IPS DF 19.7 (cell line): Measurements from ENCODE around the gene CALHM5.

Experiments
- DNase-seq: peaks from one replicate; pipeline ENCODE4 v3.0.0-alpha.2; 2013; ENCODE audit warnings: low read depth, low spot score

CALHM5 gene

DNA sequence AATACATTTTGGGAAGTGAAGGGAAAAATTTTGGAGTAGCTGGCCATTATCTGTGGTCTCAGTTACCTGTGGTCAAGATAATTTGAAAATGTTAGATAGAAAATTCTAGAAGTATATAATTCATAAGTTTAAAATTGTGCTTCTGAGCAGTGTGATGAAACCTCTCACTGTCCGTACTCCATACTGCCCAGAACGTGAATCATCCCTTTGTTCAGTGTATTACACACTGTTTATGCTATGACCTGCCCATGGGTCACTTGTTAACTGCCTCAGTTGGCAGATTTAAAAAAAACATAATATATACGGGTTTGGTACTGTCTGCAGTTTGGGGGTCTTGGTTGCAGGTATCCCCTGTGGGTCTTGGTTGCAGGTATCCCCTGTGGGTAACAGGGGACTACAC lies 4.1 kb upstream of the CALHM5 start:
- DNase-seq = no peak

DNA sequence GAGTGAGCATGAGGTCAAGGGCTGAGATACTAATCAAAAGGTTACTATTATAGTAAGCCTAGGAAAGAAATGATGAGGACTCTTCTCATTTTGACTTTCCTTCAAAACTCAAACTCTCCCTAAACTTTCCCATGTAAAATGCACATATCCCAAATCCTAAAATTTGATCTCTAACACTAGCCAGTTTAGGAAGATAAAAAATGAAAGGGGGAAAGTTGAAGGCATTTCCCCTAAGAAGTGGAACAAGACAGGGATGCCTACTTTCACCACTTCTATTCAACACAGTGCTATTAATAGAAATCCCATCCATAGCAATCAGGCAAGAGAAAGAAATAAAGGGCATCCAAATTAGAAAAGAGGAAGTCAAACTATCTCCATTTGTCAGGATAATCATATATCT lies 2.9 kb upstream of the CALHM5 start:
- no peak for DNase-seq

DNA sequence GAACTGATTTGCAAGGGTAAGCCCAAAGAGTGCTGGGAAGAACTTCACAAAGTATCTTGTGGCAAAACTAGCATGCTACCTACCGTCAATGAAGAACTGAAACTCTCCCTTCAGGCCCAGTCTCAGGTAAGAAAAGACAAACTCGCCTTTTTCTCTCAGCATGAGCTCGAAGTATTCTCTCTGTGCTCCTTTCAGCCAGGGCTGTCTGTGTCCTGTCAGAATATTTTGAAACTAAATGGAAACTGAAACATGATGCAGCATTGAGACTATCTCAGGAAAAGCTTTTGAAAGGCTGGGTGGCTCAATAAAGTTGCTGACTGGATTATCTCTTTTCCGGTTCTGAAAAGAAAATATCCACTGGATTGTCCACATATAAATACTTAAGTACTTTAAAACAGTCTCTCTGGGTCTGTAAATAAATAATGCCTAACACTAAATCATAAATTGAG lies 696 bp downstream of the CALHM5 start:
- no peak for DNase-seq

DNA sequence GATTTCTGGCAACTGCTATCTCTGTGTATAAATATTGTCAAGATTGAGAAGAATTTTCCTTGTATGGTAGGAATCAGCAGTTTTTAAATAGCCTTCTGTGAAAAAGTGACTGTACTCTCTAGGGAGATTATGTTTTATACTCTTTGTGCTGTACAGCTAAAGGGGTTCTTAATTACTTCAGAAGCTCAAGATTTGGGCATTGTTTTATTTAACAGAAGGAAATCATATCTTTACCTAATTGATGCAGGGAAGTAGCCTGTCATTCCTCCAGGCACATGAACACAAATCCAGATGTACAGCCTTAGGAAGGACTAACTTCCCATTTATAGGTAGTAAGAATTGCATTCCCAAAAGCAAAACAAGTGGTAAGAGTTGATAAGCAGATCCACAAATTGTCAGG lies 1.3 kb downstream of the CALHM5 start:
- no peak for DNase-seq

DNA sequence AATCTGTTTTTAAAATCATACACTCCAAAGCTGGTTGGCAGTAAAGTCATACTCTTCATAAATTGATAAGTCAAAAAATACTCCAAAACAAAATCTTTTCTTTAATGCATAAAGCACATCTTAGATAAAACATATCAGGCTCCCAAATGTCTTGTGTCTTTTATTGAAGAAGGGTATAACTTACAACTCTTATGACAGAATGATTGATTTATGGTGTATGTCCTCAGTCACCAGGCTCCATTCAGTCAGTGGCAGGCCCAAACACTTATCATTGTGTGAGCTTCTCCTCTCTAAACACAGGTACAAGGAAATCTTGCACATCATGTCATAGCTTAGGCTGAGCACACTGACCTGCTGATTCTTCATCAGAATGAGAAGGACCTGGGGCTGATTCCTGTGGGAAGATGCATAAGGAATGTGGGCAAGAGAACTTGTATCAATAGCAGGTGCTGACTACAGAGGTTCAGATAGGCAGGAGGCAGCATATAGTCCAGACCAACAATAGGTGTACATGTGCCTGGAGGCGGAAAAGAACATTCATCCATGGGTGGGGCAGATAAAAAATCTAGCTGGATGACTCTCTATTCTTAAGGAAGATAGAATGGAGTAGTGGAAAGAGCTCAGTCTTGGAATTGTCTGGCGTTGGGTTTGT lies 1.9 kb downstream of the CALHM5 start:
- no peak for DNase-seq

DNA sequence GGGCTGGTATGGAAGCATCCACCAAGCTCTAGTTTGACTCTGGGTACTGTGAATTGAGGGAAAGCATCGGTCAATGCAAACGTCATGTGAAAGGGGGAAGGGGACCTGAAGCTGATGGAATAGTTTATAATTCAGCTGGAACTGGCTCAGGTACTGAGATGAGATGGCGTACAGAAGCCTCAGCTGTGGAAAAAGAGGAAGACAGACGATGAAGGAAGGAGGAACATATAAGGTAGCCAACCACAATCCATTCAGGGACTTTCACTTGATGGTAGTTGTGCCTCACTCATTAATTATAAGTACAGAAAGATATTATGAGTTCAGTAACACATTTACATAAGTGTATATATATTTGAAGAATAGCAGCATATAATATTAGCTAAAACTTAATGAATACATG lies 2.7 kb downstream of the CALHM5 start:
- DNase-seq = no peak

DNA sequence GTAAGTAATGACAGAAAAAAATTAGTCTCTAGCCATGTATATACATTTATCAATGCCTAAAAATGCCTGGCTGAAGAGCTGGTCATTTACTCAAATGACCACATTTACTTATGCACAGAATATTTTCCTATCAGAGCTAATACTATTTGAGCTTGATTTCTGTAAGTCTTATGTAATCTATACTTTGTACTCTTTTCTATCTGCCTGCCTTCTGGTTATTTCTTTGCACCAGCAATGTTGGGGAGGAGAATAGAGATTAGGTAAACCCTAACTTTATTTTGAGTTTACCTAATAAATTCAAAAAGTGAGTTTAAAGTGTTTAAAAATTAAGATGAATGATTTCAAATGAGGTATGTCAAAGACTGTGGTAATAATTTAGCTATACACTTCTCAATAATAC lies 3.7 kb downstream of the CALHM5 start:
- DNase-seq = no peak

DNA sequence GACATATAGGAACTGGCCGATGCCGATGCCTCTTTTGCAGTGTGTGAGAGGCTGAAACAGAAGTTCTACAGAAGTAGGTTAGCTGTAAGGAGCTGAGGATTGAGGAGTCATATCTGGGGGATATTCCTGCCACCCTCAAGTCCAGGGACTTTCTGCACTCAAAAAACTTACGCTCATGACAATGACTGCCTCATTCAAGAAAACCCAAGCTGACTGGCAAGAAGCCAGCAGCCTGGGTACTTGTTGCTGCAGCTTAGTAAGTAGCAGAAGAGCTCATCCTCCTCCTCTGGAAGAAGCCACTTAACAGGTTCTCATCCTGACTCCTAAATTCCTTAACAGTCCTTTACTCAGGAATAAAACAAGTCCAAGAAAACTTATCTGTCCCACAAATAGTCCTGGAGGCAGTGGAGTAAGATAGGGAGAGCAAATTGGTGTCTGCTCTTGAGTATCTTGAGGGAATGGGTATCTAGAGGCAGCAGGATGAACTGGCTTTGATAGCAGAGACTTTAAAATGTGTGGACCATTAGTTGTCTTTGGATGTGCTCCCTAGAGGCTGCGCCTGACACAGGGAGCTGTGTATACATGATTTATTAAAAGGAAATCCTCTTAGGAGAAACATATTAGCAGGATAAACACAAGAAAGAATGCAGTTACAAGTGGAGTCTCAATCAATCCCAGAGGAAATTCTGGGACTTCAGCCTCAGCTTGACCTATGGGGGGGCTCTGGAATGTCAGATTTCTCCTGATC lies 7.4 kb downstream of the CALHM5 start:
- no peak for DNase-seq

DNA sequence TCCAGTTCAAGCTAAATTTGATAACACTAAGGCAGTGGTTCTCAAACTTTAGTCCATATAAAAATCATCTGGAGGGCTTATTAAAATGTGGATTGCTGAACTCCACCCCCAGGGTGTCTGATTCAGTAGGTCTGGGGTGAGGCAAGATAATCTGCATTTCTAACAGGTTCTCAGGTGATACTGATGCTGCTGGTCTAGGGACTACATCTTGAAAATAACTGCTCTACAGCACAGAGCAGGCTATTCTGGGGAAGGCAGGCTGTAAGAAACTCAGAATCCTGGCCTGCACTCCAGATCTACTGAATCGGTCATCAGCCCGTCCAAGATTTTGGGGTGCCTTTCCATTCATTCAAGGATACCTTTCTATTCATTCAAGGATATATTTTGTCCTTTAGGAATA lies 11.5 kb downstream of the CALHM5 start:
- DNase-seq = no peak

DNA sequence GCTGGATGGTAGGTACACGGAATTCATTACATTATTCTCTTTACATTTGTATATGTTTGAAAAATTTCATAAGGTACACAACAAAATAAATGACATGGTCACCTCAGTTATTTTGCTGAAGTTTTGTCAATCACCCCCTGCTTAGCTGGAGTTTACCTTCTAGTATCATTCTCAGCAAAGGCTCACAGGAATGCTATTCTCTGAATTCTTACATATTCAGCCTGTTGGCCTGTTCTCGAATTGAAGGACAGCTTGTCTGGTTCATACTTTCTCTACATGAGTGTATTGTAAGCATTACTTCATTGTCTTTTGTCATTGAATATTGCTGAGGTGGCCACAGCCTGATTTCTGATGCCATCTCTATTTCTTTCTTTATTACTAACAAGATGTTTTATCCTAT lies 12.8 kb downstream of the CALHM5 start:
- no peak for DNase-seq

DNA sequence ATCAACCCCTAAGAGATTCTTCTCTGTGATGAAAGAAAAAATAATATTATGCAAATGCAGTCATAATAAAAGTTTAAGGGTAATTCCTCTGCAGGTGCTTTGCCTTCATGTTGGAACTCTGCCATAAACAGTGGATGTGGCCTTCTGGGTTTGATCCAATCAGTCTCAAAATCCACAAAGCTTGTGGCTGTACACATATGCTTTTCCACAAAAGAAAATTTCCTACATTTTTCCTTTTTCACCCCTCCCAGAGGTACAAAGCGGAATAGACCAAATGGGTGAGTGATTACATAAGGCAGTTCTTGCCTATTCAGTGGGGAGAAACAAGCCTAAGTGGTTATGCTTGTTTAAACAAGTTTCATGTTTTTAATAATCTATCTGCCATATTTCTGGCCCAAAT lies 16.7 kb downstream of the CALHM5 start:
- no peak for DNase-seq

DNA sequence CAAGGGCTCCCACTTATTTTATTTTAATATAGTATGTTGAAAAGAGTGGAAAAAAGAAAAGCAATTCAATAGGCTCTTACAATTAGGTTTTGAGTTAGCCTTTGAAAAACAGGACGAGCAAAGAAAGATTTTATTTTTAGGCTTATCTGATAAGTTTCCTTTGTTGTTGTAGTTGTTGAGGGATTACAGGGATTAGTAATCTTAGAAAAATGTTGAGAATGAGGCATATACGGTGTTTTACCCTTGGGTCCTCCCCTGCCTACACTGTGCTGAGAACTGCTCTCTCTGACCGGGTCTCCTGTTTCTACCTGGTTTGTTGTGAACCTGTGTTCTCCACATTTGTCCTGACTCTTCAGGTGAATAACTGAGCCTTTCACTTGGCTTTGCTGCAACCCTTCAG lies 17.3 kb downstream of the CALHM5 start:
- DNase-seq = no peak

DNA sequence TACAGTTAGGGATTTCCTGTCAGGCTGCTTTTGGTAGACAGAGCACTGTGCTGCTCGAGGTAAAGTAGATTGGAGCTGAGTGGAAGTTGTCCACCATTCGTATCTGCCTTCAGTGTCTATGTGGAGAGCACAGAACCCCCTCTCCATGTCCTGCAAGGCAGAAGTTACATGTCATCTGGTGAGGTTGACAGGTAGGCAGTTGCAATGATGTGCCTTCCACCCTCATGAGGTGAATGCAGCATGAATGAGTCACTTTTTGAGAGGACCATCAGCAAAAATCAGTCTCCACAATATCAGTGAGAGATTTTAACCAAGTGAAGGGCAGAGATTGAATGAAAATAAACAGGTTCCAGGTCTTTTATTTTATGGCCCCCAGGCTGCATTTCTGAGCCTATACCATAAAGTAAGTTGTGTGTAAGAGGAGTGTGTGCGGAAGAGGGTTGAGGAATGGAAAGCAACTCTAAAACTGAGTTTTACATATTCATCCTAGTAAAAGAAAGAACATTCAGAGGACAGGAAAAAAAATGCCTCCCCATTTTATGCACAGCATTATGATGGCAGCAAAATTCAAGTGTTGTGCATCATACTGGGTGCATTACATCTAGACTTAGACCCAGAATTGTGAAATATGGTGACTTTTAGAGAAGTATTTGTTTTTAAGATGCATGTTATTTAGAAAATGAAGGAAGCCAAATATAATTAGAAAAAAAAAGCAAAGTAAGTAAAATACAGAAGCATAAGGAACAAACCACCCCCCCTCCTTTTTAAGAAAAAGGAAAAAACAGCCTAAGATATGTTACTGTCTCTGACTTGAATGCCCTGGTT lies 18.2 kb downstream of the CALHM5 start:
- DNase-seq = no peak

DNA sequence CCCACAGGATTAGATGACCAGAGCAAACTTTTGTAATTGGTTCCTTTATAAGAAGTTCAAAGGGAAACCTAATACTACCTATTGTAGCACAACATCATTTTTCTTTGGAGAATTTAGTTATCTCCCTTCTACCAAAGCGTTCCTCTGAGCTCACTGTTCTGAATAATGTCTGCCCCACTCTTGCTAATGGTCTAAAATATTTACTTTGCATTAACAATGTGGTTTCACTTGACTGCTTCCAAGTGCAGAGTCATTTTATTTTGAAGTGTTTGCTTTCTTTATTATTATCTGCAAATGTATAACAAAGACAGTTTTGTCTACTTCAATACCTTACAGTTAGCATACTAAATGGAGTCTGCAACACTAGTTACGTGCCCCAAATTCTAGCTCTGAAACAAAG lies 19.0 kb downstream of the CALHM5 start:
- no peak for DNase-seq

DNA sequence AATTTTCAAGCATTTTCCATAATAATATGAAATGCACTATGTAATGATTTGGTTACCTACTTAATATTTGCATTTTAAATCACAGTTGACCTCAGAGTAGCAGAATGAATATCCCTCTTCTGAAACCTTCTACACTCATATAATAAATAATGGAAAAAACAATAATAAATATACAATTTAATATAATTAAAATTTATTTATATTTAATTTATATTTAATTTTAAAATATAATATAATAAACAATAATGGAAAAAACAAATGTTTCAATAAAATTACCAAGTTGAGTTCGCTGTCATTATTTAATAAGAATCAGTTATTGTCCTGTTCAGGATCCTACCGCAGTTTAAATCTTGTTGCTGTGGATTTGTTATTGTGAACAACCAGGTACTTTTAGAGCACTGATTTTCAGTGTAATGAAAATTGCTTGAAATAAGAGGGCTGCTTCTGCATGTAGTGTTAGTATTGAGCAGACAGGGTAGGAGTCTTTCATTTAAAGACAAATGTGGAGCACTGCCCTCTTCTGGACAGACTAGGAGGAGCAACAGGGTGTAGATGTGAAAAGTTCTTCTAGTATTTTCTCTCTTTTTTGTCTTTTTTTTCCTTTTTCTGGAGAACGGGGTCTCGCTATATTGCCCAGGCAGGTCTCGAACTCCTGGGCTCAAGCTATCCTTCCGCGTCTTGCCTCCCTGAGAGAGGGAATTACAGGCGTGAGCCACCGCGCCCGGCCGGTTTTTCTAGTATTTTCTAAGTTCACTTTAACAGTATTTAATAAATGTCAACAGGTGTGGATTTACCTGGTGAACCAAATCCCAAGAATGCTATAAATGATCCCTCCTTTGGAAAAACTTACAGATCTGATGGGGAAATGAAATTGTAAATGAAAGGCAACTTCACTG lies 20.5 kb downstream of the CALHM5 start:
- no peak for DNase-seq

DNA sequence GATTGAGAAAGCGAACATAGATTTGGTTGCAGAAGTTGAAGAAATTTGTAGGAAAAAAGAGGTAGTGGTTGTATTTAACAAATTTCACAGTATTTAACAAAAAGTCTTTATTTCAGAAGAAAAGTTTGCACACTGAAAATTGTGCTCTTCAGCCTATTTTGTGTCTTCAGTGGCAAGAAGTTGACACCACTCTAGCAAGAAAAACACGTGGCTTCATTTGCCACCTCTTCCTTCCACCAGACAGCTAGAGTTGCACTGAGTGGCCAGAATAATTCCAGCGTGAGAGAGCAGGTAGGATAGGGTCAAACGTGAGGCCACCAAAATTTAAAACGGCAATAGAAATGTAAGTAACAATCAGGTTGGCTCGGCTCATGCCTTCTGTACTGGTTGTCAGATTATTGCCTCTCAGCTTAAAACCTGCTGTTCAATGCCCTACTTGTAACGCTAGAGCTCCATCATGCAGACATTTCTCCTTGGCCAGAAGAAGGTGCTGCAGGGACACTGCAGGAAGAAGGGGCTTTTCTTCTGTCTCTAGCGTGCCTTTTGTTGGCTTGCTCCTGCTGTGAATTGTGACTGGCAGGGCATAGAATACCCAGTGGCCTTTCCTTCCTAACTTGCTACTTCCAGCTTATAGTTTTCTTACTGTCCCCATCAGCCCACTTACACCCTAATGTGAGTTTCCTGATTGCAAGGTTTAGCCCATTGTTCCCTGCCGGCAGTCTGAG lies 22.0 kb downstream of the CALHM5 start:
- DNase-seq = no peak

DNA sequence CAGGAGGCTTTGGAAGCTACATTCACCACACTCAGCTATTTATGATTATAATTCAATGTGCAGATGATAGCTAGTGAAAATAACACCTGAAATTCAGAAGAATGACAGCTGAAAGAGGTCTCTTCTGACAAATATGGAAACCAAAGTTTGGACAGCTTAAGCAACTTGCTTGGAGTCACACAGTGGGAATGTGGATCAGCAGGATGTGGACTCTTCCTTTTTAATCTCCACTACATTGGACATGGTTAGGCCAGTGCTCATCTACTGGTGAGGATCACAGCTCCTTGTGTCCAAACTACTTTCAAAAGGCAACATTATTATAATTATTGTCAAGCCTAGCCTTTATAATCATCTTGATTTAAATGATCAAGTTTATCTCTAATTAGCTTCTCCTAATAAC lies 23.7 kb downstream of the CALHM5 start:
- no peak for DNase-seq

DNA sequence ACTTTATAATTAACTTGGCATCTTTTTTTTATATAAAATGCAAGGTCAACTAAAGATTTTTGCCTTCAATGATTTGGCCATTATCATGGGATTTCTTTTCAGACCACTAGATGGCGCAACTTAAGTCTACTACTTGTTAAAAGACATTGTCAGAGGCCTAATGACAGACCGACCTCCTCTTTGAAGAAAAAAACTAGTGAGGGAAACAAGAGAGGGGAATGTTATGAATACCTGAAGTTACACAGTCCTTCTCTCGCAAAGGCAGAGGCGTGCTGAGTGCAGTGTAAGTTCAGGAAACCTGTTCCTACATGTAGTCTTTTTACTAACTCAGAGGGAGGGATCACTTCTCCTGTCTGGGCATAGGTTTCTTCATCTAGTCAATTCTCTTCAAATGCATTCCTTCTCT lies 24.8 kb downstream of the CALHM5 start:
- no peak for DNase-seq

DNA sequence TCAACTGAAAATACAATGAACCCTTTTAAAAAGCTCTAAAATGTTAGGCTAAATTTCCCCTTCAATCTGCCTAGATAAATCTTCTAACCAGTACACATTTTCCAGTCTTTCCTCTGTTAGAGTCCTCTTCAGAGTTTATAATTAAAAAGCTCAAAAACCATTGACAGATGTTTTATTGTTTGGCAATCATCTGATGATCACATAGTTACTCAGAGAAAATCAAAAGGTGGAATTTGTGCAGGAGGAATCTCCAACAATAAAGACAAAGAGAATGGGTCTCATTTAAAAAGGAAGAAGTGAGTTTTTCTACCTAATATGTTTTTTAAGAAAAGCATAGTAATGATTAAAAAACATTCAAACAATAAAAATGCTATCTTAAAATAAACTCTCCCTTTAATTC lies 31.0 kb downstream of the CALHM5 start:
- DNase-seq = no peak

DNA sequence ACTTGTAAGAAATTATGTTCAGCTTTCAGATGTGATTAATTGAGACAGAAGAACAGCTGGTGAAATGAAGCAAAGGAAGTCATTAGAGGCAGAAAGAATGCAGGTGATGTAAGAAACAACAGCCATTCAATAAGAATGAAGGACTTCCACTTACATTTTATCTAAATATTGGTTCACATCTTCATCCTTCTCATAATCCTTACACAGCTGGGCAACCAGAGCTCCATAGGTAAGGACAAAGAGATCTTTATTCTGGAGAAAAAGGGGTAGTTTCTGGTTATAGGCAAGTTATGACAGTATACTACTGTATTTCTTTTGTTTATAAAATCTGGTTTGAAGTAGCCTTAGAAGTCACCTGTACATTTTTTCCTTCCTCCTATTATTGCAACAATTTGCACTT lies 31.7 kb downstream of the CALHM5 start:
- DNase-seq = no peak

DNA sequence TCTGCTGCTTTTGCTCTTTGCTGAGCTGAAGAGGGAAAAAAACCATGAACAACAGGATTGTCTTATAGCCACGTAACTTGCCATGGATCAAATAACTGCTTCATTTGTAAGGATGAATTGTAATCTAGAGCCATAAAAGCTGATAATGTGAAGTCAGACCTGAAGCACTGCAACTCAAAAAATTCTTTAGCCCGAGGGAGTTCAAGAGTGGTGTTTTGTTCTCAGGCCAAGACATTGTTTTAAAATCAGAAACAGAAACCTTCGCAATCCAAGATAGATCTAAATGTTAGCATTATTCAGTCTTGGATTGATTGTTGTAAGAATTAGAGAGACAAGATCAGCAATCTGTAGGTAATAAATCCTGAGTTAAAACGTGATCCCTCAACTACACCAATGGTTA lies 34.2 kb downstream of the CALHM5 start, which contains the start of gene TRAPPC3L:
TRAPPC3L (minus strand) TSS at position 34 of the 400 bp plus-strand sequence. CDS start 170 bp downstream, outside the sequence.
- no peak for DNase-seq
